PFSK-1 (cell line): ENCODE data around the gene INSYN1.

Experiments used
- FOXP2 ChIP-seq: optimal IDR thresholded peaks from 2 replicates; pipeline ENCODE3; 2011; ENCODE audit warnings: borderline replicate concordance, control low read depth, inconsistent platforms; ENCODE audit not compliant: insufficient read depth; ENCODE audit errors: extremely low read length, extremely low read depth
- POLR2AphosphoS5 ChIP-seq: IDR thresholded peaks from 2 replicates; pipeline ENCODE4 v1.6.1; 2012; ENCODE audit warnings: low read depth, mild to moderate bottlenecking, control low read depth, low read length, moderate library complexity
- SIN3A ChIP-seq: IDR thresholded peaks from 2 replicates; pipeline ENCODE4 v1.6.1; 2012; ENCODE audit warnings: mild to moderate bottlenecking, low read length, moderate library complexity, borderline replicate concordance; ENCODE audit not compliant: insufficient read depth
- TAF1 ChIP-seq: IDR thresholded peaks from 2 replicates; pipeline ENCODE4 v1.6.1; 2012; ENCODE audit warnings: low read length, control low read depth, borderline replicate concordance; ENCODE audit not compliant: insufficient read depth
- TF ChIP-seq, protein P1 (sequence below), 2 experiments: IDR thresholded peaks; 2 replicates each; pipeline versions ENCODE4 v1.6.1 to v1.8.0; 2011 to 2012; ENCODE audit warnings: low read depth in 2 of 2, low read length in 2 of 2, control low read depth in 1 of 2, inconsistent platforms in 1 of 2, mild to moderate bottlenecking in 1 of 2, moderate library complexity in 1 of 2; ENCODE audit not compliant: insufficient read depth in 1 of 2

The INSYN1 gene

DNA sequence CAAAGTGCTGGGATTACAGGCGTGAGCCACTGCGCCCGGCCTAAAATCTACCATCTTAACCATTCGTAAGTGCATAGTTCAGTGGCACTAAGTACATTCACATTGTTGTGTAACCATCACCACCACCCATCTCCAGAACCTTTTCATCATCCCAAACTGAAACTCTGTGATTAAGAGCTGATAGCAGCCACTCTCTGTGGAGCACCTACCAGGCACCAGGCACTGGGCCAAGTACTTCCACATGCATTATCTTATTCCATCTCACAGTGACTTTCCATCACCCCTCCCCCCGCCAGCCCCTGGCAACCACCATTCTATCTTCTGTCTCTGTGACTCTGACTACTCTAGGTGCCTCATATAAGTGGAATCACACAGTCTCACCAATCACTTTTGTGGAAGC, 2.3 kb upstream of the INSYN1 start:
- TF ChIP-seq FOXP2 (no peak), POLR2AphosphoS5 (no peak), TAF1 (no peak), SIN3A (no peak)
- TF ChIP-seq, protein P1, sequence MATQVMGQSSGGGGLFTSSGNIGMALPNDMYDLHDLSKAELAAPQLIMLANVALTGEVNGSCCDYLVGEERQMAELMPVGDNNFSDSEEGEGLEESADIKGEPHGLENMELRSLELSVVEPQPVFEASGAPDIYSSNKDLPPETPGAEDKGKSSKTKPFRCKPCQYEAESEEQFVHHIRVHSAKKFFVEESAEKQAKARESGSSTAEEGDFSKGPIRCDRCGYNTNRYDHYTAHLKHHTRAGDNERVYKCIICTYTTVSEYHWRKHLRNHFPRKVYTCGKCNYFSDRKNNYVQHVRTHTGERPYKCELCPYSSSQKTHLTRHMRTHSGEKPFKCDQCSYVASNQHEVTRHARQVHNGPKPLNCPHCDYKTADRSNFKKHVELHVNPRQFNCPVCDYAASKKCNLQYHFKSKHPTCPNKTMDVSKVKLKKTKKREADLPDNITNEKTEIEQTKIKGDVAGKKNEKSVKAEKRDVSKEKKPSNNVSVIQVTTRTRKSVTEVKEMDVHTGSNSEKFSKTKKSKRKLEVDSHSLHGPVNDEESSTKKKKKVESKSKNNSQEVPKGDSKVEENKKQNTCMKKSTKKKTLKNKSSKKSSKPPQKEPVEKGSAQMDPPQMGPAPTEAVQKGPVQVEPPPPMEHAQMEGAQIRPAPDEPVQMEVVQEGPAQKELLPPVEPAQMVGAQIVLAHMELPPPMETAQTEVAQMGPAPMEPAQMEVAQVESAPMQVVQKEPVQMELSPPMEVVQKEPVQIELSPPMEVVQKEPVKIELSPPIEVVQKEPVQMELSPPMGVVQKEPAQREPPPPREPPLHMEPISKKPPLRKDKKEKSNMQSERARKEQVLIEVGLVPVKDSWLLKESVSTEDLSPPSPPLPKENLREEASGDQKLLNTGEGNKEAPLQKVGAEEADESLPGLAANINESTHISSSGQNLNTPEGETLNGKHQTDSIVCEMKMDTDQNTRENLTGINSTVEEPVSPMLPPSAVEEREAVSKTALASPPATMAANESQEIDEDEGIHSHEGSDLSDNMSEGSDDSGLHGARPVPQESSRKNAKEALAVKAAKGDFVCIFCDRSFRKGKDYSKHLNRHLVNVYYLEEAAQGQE (IDR thresholded peaks at IDR 0.05; ENCODE audit: insufficient read depth in 1 of 2, low read depth in 2 of 2, low read length in 2 of 2) = no peak

GRCh38 chr15:73754461-73754860, 1.3 kb upstream of the INSYN1 start:
- TF ChIP-seq TAF1 = no peak
- TF ChIP-seq FOXP2 = no peak
- TF ChIP-seq, protein P1 (IDR thresholded peaks at IDR 0.05; ENCODE audit: insufficient read depth in 1 of 2, low read depth in 2 of 2, low read length in 2 of 2) = no peak
- no peak for TF ChIP-seq SIN3A
- no peak for TF ChIP-seq POLR2AphosphoS5

- TF ChIP-seq POLR2AphosphoS5 = no peak
- TF ChIP-seq, protein P1 (IDR thresholded peaks at IDR 0.05; ENCODE audit: insufficient read depth in 1 of 2, low read depth in 2 of 2, low read length in 2 of 2) = no peak
- no peak for TF ChIP-seq FOXP2
- no peak for TF ChIP-seq SIN3A
- TF ChIP-seq TAF1 = no peak
Observed at GRCh38 chr15:73752806-73753193, 351 bp downstream of the INSYN1 start.

GRCh38 chr15:73751899-73752805, 999 bp downstream of the INSYN1 start:
- TF ChIP-seq FOXP2 (no peak), SIN3A (no peak), POLR2AphosphoS5 (no peak), TAF1 (no peak)
- TF ChIP-seq, protein P1 (IDR thresholded peaks at IDR 0.05; ENCODE audit: insufficient read depth in 1 of 2, low read depth in 2 of 2, low read length in 2 of 2) = no peak
